Adrenal gland (tissue), 5 donors: ENCODE results near the gene RNF214.
"Not testable (repeated sequence)": the region's sequence is repeated elsewhere in the genome, so short reads cannot be mapped to it uniquely, and the experiment has no call there.

Source experiments
- POLR2A ChIP-seq, 2 donors: fragments of 450-650 bp; IDR thresholded peaks; one replicate each; pipeline ENCODE4 v1.6.1; 2017; ENCODE audit warnings: antibody characterized with exemption in 2 of 2, mild to moderate bottlenecking in 2 of 2, moderate library complexity in 1 of 2
- TF ChIP-seq, protein P1 (sequence below), 6 experiments: fragments of 450-650 bp in 4 of 6; fragments of 200-600 bp in 2 of 6; sonication (generic) in 1 of 6; IDR thresholded peaks; 1 replicate in 5 of 6; 2 replicates in 1 of 6; pipeline versions ENCODE4 v1.5.1 to v1.8.0; 2016 to 2021; ENCODE audit warnings: antibody characterized with exemption in 6 of 6, mild to moderate bottlenecking in 2 of 6, moderate library complexity in 1 of 6
- donor health status: DM: no; HTN: no; CAD: no.

DNA sequence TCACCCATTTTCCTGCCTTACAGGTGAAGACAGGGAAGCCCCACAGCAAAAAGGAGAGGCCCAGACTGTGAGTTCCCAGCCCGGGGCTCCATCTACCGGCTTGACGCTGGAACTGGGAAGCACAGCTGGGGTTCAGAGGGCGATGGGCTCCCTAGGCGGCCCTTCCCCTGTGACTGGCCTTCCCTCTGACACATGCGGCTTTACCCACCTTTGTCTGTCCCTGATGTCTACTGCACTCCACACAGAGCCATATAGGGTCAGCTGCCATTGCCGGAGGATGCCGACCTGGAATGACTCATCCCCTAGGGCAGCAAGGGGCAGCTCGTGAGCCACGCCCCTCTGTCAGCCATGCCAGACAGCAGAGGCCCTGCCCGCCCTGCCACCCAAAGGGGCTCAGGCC, 25.6 kb upstream of the RNF214 start:
- TF ChIP-seq, protein P1, sequence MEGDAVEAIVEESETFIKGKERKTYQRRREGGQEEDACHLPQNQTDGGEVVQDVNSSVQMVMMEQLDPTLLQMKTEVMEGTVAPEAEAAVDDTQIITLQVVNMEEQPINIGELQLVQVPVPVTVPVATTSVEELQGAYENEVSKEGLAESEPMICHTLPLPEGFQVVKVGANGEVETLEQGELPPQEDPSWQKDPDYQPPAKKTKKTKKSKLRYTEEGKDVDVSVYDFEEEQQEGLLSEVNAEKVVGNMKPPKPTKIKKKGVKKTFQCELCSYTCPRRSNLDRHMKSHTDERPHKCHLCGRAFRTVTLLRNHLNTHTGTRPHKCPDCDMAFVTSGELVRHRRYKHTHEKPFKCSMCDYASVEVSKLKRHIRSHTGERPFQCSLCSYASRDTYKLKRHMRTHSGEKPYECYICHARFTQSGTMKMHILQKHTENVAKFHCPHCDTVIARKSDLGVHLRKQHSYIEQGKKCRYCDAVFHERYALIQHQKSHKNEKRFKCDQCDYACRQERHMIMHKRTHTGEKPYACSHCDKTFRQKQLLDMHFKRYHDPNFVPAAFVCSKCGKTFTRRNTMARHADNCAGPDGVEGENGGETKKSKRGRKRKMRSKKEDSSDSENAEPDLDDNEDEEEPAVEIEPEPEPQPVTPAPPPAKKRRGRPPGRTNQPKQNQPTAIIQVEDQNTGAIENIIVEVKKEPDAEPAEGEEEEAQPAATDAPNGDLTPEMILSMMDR (IDR thresholded peaks at IDR 0.05) = not testable (repeated sequence)
- not testable (repeated sequence) for TF ChIP-seq POLR2A (IDR thresholded peaks at IDR 0.05)
